Measurements from ENCODE around the gene OR2T5. TPM values are rescaled to one million over a fixed set of nuclear protein-coding genes. Genes with fewer than 3 reads are reported as not detected.
"Not testable (repeated sequence)": the region's sequence is repeated elsewhere in the genome, so short reads cannot be mapped to it uniquely, and the experiment has no call there.

Gene OR2T5
- total RNA-seq, 1 donor from 2014 or later = not detected

- no peaks in the 10 kb centered on the region for H3K27me3 ChIP-seq (ENCODE audit: low read depth)
- H3K4me1 ChIP-seq = no peaks in the 10 kb centered on the region
- peaks cover 20% of the 10 kb centered on the region for H3K9me3 ChIP-seq (replicated peaks)
- no peak for TF ChIP-seq CTCF (IDR thresholded peaks at IDR 0.05; ENCODE audit: borderline replicate concordance)
- H3K27ac ChIP-seq (replicated peaks) = no peak overlapping the region
- H3K4me3 ChIP-seq = no peak overlapping the region
- intact Hi-C loops (cut with micrococcal nuclease) = no loop called here
- no peaks in the 10 kb centered on the region for H3K36me3 ChIP-seq
- DNase-seq = no peak
Observed at GRCh38 chr1:248521856-248522255, 33.5 kb downstream of the OR2T5 start.

- H3K9me3 ChIP-seq (replicated peaks); H3K36me3 ChIP-seq; H3K4me3 ChIP-seq; H3K4me1 ChIP-seq; H3K27me3 ChIP-seq (ENCODE audit: low read depth); H3K27ac ChIP-seq (replicated peaks); intact Hi-C loops (cut with micrococcal nuclease); DNase-seq: not testable (repeated sequence)
Observed at GRCh38 chr1:248537449-248537848, 49.1 kb downstream of the OR2T5 start.

Other genes with a start within 250 kb of the OR2T5 start
- gene OR2T33, start 210.6 kb upstream of the OR2T5 start, total RNA-seq = not detected
- gene OR2T12, start 185.2 kb upstream of the OR2T5 start, total RNA-seq = not detected
- gene OR2M7, start 164.0 kb upstream of the OR2T5 start, total RNA-seq = not detected
- gene OR14C36, start 139.8 kb upstream of the OR2T5 start, total RNA-seq = not detected
- not detected for gene OR2T4, start 126.9 kb upstream of the OR2T5 start, total RNA-seq
- not detected for gene OR2T6, start 112.8 kb upstream of the OR2T5 start, total RNA-seq
- not detected for gene OR2T1, start 85.5 kb upstream of the OR2T5 start, total RNA-seq
- not detected for gene OR2T2, start 43.0 kb upstream of the OR2T5 start, total RNA-seq
- not detected for gene OR2T3, start 15.2 kb upstream of the OR2T5 start, total RNA-seq
- not detected for gene OR2G6, start 19.5 kb downstream of the OR2T5 start, total RNA-seq
- not detected for gene OR2T29, start 74.2 kb downstream of the OR2T5 start, total RNA-seq
- not detected for gene OR2T34, start 86.2 kb downstream of the OR2T5 start, total RNA-seq
- gene OR2T10, start 109.1 kb downstream of the OR2T5 start, total RNA-seq = not detected
- not detected for gene OR2T11, start 146.5 kb downstream of the OR2T5 start, total RNA-seq
- gene OR2T35, start 156.7 kb downstream of the OR2T5 start, total RNA-seq = not detected
- not detected for gene OR2T27, start 166.9 kb downstream of the OR2T5 start, total RNA-seq
- not detected for gene OR14I1, start 214.2 kb downstream of the OR2T5 start, total RNA-seq

All from left ventricle myocardium inferior (tissue), 1 donor.